Measurements from ENCODE around the gene PIP4P1.

GRCh38 chr14:20499881-20500280 is 38.6 kb upstream of the PIP4P1 start:
- no peak for TF ChIP-seq POLR2AphosphoS5 (IDR thresholded peaks at IDR 0.05; ENCODE audit: borderline replicate concordance, low read depth, low read length)
- no peak for TF ChIP-seq EZH2 (IDR thresholded peaks at IDR 0.05)
